ENCODE results near the gene TTC12.

The TTC12 gene

GRCh38 chr11:113304916-113305315 lies 9.5 kb upstream of the TTC12 start:
- H3K4me1 ChIP-seq (ENCODE audit: control insufficient read depth, insufficient read depth, low read length) = no peaks in the 10 kb centered on the region
- no peak overlapping the region for H3K4me3 ChIP-seq (ENCODE audit: low read length)
- no peak overlapping the region for H3K27ac ChIP-seq (ENCODE audit: low read length)
- DNase-seq (ENCODE audit: low read depth, low spot score) = no peak
- H3K27me3 ChIP-seq (ENCODE audit: control insufficient read depth, insufficient read depth, low read length) = no peaks in the 10 kb centered on the region
- H3K9me3 ChIP-seq (ENCODE audit: control insufficient read depth, insufficient read depth, low read length) = no peaks in the 10 kb centered on the region
- no peaks in the 10 kb centered on the region for H3K36me3 ChIP-seq (ENCODE audit: control insufficient read depth, insufficient read depth, low read length)

GRCh38 chr11:113305440-113306336 lies 8.7 kb upstream of the TTC12 start:
- Histone ChIP-seq H3K27me3 (ENCODE audit: control insufficient read depth, insufficient read depth, low read length) (no peaks in the 10 kb centered on the region), H3K27ac (ENCODE audit: low read length) (no peak overlapping the region), H3K36me3 (ENCODE audit: control insufficient read depth, insufficient read depth, low read length) (no peaks in the 10 kb centered on the region), H3K4me3 (ENCODE audit: low read length) (no peak overlapping the region), H3K4me1 (ENCODE audit: control insufficient read depth, insufficient read depth, low read length) (no peaks in the 10 kb centered on the region), H3K9me3 (ENCODE audit: control insufficient read depth, insufficient read depth, low read length) (no peaks in the 10 kb centered on the region)
- DNase-seq (ENCODE audit: low read depth, low spot score) = peak; percentile 66
- no CpG with 5 or more reads among the region's 12 CpGs for WGBS (ENCODE audit: insufficient coverage, insufficient read length)

- no peaks in the 10 kb centered on the region for H3K36me3 ChIP-seq (ENCODE audit: control insufficient read depth, insufficient read depth, low read length)
- H3K4me1 ChIP-seq (ENCODE audit: control insufficient read depth, insufficient read depth, low read length) = no peaks in the 10 kb centered on the region
- no peak for DNase-seq (ENCODE audit: low read depth, low spot score)
- no peaks in the 10 kb centered on the region for H3K27me3 ChIP-seq (ENCODE audit: control insufficient read depth, insufficient read depth, low read length)
- H3K4me3 ChIP-seq (ENCODE audit: low read length) = no peak overlapping the region
- no CpG with 5 or more reads among the region's 2 CpGs for WGBS (ENCODE audit: insufficient coverage, insufficient read length)
- no peak overlapping the region for H3K27ac ChIP-seq (ENCODE audit: low read length)
- H3K9me3 ChIP-seq (ENCODE audit: control insufficient read depth, insufficient read depth, low read length) = no peaks in the 10 kb centered on the region
These were observed 5.8 kb upstream of the TTC12 start for GRCh38 chr11:113308601-113309000.

GRCh38 chr11:113311536-113311935 lies 2.8 kb upstream of the TTC12 start:
- DNase-seq (ENCODE audit: low read depth, low spot score) = no peak
- H3K4me3 ChIP-seq (ENCODE audit: low read length) = no peak overlapping the region
- H3K4me1 ChIP-seq (ENCODE audit: control insufficient read depth, insufficient read depth, low read length) = no peaks in the 10 kb centered on the region
- H3K27ac ChIP-seq (ENCODE audit: low read length) = no peak overlapping the region
- H3K27me3 ChIP-seq (ENCODE audit: control insufficient read depth, insufficient read depth, low read length) = no peaks in the 10 kb centered on the region
- H3K36me3 ChIP-seq (ENCODE audit: control insufficient read depth, insufficient read depth, low read length) = no peaks in the 10 kb centered on the region
- WGBS (ENCODE audit: insufficient coverage, insufficient read length) = no CpG with 5 or more reads among the region's 1 CpG
- no peaks in the 10 kb centered on the region for H3K9me3 ChIP-seq (ENCODE audit: control insufficient read depth, insufficient read depth, low read length)

GRCh38 chr11:113313601-113314000 lies 782 bp upstream of the TTC12 start:
- no peak overlapping the region for H3K27ac ChIP-seq (ENCODE audit: low read length)
- H3K27me3 ChIP-seq (ENCODE audit: control insufficient read depth, insufficient read depth, low read length) = no peaks in the 10 kb centered on the region
- DNase-seq (ENCODE audit: low read depth, low spot score) = no peak
- H3K9me3 ChIP-seq (ENCODE audit: control insufficient read depth, insufficient read depth, low read length) = no peaks in the 10 kb centered on the region
- no peaks in the 10 kb centered on the region for H3K4me1 ChIP-seq (ENCODE audit: control insufficient read depth, insufficient read depth, low read length)
- WGBS (ENCODE audit: insufficient coverage, insufficient read length) = no CpG with 5 or more reads among the region's 3 CpGs
- no peaks in the 10 kb centered on the region for H3K36me3 ChIP-seq (ENCODE audit: control insufficient read depth, insufficient read depth, low read length)
- H3K4me3 ChIP-seq (ENCODE audit: low read length) = no peak overlapping the region

GRCh38 chr11:113314065-113314388 lies 356 bp upstream of the TTC12 start:
- no peaks in the 10 kb centered on the region for H3K4me1 ChIP-seq (ENCODE audit: control insufficient read depth, insufficient read depth, low read length)
- H3K36me3 ChIP-seq (ENCODE audit: control insufficient read depth, insufficient read depth, low read length) = no peaks in the 10 kb centered on the region
- no CpG with 5 or more reads among the region's 9 CpGs for WGBS (ENCODE audit: insufficient coverage, insufficient read length)
- DNase-seq (ENCODE audit: low read depth, low spot score) = no peak
- H3K27me3 ChIP-seq (ENCODE audit: control insufficient read depth, insufficient read depth, low read length) = no peaks in the 10 kb centered on the region
- no peak overlapping the region for H3K27ac ChIP-seq (ENCODE audit: low read length)
- H3K9me3 ChIP-seq (ENCODE audit: control insufficient read depth, insufficient read depth, low read length) = no peaks in the 10 kb centered on the region
- no peak overlapping the region for H3K4me3 ChIP-seq (ENCODE audit: low read length)

- H3K27ac ChIP-seq (ENCODE audit: low read length) = no peak overlapping the region
- H3K4me1 ChIP-seq (ENCODE audit: control insufficient read depth, insufficient read depth, low read length) = no peaks in the 10 kb centered on the region
- no peak overlapping the region for H3K4me3 ChIP-seq (ENCODE audit: low read length)
- WGBS (ENCODE audit: insufficient coverage, insufficient read length) = no CpG with 5 or more reads among the region's 6 CpGs
- no peaks in the 10 kb centered on the region for H3K36me3 ChIP-seq (ENCODE audit: control insufficient read depth, insufficient read depth, low read length)
- H3K27me3 ChIP-seq (ENCODE audit: control insufficient read depth, insufficient read depth, low read length) = no peaks in the 10 kb centered on the region
- H3K9me3 ChIP-seq (ENCODE audit: control insufficient read depth, insufficient read depth, low read length) = no peaks in the 10 kb centered on the region
- no peak for DNase-seq (ENCODE audit: low read depth, low spot score)
These were observed 1.4 kb downstream of the TTC12 start for GRCh38 chr11:113315811-113316210.

GRCh38 chr11:113316256-113316655 lies 1.9 kb downstream of the TTC12 start:
- no peak overlapping the region for H3K27ac ChIP-seq (ENCODE audit: low read length)
- DNase-seq (ENCODE audit: low read depth, low spot score) = no peak
- no peaks in the 10 kb centered on the region for H3K27me3 ChIP-seq (ENCODE audit: control insufficient read depth, insufficient read depth, low read length)
- H3K9me3 ChIP-seq (ENCODE audit: control insufficient read depth, insufficient read depth, low read length) = no peaks in the 10 kb centered on the region
- H3K4me3 ChIP-seq (ENCODE audit: low read length) = no peak overlapping the region
- no peaks in the 10 kb centered on the region for H3K4me1 ChIP-seq (ENCODE audit: control insufficient read depth, insufficient read depth, low read length)
- H3K36me3 ChIP-seq (ENCODE audit: control insufficient read depth, insufficient read depth, low read length) = no peaks in the 10 kb centered on the region
- no CpG with 5 or more reads among the region's 1 CpG for WGBS (ENCODE audit: insufficient coverage, insufficient read length)

- no peak for DNase-seq (ENCODE audit: low read depth, low spot score)
- Histone ChIP-seq H3K9me3 (ENCODE audit: control insufficient read depth, insufficient read depth, low read length) (no peaks in the 10 kb centered on the region), H3K4me1 (ENCODE audit: control insufficient read depth, insufficient read depth, low read length) (no peaks in the 10 kb centered on the region), H3K4me3 (ENCODE audit: low read length) (no peak overlapping the region), H3K27me3 (ENCODE audit: control insufficient read depth, insufficient read depth, low read length) (no peaks in the 10 kb centered on the region), H3K27ac (ENCODE audit: low read length) (no peak overlapping the region), H3K36me3 (ENCODE audit: control insufficient read depth, insufficient read depth, low read length) (no peaks in the 10 kb centered on the region)
- WGBS (ENCODE audit: insufficient coverage, insufficient read length) = no CpG with 5 or more reads among the region's 2 CpGs
These were observed 3.0 kb downstream of the TTC12 start for GRCh38 chr11:113317339-113317738.

- Histone ChIP-seq H3K27ac (ENCODE audit: low read length) (no peak overlapping the region), H3K36me3 (ENCODE audit: control insufficient read depth, insufficient read depth, low read length) (no peaks in the 10 kb centered on the region), H3K9me3 (ENCODE audit: control insufficient read depth, insufficient read depth, low read length) (no peaks in the 10 kb centered on the region), H3K27me3 (ENCODE audit: control insufficient read depth, insufficient read depth, low read length) (no peaks in the 10 kb centered on the region), H3K4me1 (ENCODE audit: control insufficient read depth, insufficient read depth, low read length) (no peaks in the 10 kb centered on the region), H3K4me3 (ENCODE audit: low read length) (no peak overlapping the region)
- no peak for DNase-seq (ENCODE audit: low read depth, low spot score)
- no CpG with 5 or more reads among the region's 4 CpGs for WGBS (ENCODE audit: insufficient coverage, insufficient read length)
These were observed 4.7 kb downstream of the TTC12 start for GRCh38 chr11:113319085-113319484.

GRCh38 chr11:113322158-113322557 lies 7.8 kb downstream of the TTC12 start:
- 100% methylated on average over 2 of the region's 4 CpGs for WGBS (ENCODE audit: insufficient coverage, insufficient read length)
- DNase-seq (ENCODE audit: low read depth, low spot score) = no peak
- Histone ChIP-seq H3K4me1 (ENCODE audit: control insufficient read depth, insufficient read depth, low read length) (no peaks in the 10 kb centered on the region), H3K27me3 (ENCODE audit: control insufficient read depth, insufficient read depth, low read length) (no peaks in the 10 kb centered on the region), H3K36me3 (ENCODE audit: control insufficient read depth, insufficient read depth, low read length) (no peaks in the 10 kb centered on the region), H3K27ac (ENCODE audit: low read length) (no peak overlapping the region), H3K4me3 (ENCODE audit: low read length) (no peak overlapping the region), H3K9me3 (ENCODE audit: control insufficient read depth, insufficient read depth, low read length) (no peaks in the 10 kb centered on the region)

Measured in iPS DF 6.9 (cell line).